NCI-H2227 (cell line): Measurements from ENCODE around the gene PPA1.
"Not testable (repeated sequence)": the region's sequence is repeated elsewhere in the genome, so short reads cannot be mapped to it uniquely, and the experiment has no call there.

Source experiments
- DNase-seq: peaks from one replicate; lab custom pipeline; 2025; ENCODE audit not compliant: unreplicated experiment; lab: John Stamatoyannopoulos, UW

PPA1 gene

GRCh38 chr10:70255329-70256299, 22.4 kb upstream of the PPA1 start:
- DNase-seq: no peak

- no peak for DNase-seq
These were observed 21.6 kb upstream of the PPA1 start for GRCh38 chr10:70254778-70255328.

- no peak for DNase-seq
These were observed 20.9 kb upstream of the PPA1 start for GRCh38 chr10:70253878-70254765.

GRCh38 chr10:70250961-70251680, 17.9 kb upstream of the PPA1 start:
- no peak for DNase-seq

GRCh38 chr10:70247360-70247759, 14.1 kb upstream of the PPA1 start:
- DNase-seq: no peak

- DNase-seq: no peak
These were observed 7.9 kb upstream of the PPA1 start for GRCh38 chr10:70241081-70241480.

GRCh38 chr10:70239986-70240385, 6.8 kb upstream of the PPA1 start:
- DNase-seq: not testable (repeated sequence)

GRCh38 chr10:70239077-70239976, 6.1 kb upstream of the PPA1 start:
- DNase-seq: not testable (repeated sequence)

GRCh38 chr10:70237958-70238536, 4.8 kb upstream of the PPA1 start:
- DNase-seq: not testable (repeated sequence)

GRCh38 chr10:70234668-70235447, 1.6 kb upstream of the PPA1 start:
- no peak for DNase-seq

GRCh38 chr10:70233939-70234300, 691 bp upstream of the PPA1 start:
- DNase-seq: no peak

- no peak for DNase-seq
These were observed 445 bp downstream of the PPA1 start for GRCh38 chr10:70232859-70233108.

- DNase-seq: peak; percentile 15
These were observed 922 bp downstream of the PPA1 start for GRCh38 chr10:70232155-70232858.

- no peak for DNase-seq
These were observed 4.7 kb downstream of the PPA1 start for GRCh38 chr10:70228491-70228890.

- DNase-seq: no peak
These were observed 5.5 kb downstream of the PPA1 start for GRCh38 chr10:70227548-70228320.

- DNase-seq: no peak
These were observed 9.5 kb downstream of the PPA1 start for GRCh38 chr10:70223728-70224127.

- not testable (repeated sequence) for DNase-seq
These were observed 10.3 kb downstream of the PPA1 start for GRCh38 chr10:70222811-70223447.
